Measurements from ENCODE around the gene TMEM126B. TPM values are rescaled to one million over a fixed set of nuclear protein-coding genes. Genes with fewer than 3 reads are reported as not detected.
"Not testable (repeated sequence)": the region's sequence is repeated elsewhere in the genome, so short reads cannot be mapped to it uniquely, and the experiment has no call there.

Gene TMEM126B
- total RNA-seq, 1 donor from 2014 or later: 71.7 TPM

DNA sequence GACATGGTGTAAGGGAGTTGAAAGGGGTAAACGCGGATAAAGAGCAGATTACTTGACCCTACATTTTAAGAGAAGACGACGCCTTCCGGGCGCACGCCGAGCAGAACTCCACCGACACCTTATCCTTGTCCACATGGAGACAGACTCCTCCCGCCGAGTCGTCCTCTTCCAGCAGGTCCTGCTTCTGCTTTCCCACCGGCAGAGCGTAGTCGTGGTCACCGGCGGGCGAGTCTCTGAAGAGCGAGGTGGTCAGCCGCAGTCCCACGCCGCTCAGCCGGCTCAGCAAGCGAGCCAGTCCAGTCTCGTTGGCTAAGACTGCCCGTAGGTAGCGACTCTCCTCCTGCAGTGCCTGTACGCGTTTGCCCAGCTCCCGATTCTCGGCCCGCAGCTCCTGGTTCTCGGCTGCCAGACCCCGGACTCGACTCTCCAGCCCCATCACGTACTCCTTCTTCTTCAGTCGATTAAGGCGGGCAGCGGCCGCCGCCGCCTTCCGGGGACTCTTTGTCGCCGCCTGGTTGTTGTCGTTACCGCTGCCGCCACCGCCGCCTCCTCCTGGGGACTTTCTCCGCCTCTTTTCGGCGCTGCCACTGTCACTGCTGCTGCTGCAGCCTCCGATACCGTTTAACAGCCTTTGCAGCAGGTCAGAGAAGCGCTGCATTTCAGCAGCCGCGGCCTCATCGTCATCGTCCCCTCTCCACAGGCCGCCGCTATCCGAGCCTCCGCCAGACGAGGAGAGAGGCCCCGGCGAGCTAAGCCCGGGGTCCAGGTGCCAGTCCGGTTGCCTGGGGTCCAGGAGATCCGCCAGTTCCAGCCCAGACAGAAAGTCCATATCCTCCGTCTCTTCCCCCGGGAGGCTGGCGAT lies 35.6 kb downstream of the TMEM126B start:
- no peaks in the 10 kb centered on the region for H3K27me3 ChIP-seq (ENCODE audit: control insufficient read depth, insufficient read depth, low read length)
- peak overlapping the region; percentile 95 for H3K4me3 ChIP-seq (ENCODE audit: low read depth, low read length)
- DNase-seq (ENCODE audit: low read depth): no peak
- H3K36me3 ChIP-seq (ENCODE audit: control insufficient read depth, insufficient read depth, low read length): no peaks in the 10 kb centered on the region
- TF ChIP-seq CTCF (IDR thresholded peaks at IDR 0.05; ENCODE audit: insufficient read depth, low read length, poor library complexity, severe bottlenecking): peak; percentile 50

GRCh38 chr11:85664615-85665481 lies 36.5 kb downstream of the TMEM126B start, which contains the start of gene CREBZF:
Gene CREBZF, minus strand, starts transcription at chr11:85665129. Its CDS starts 254 bp downstream, at chr11:85664875.
- H3K36me3 ChIP-seq (ENCODE audit: control insufficient read depth, insufficient read depth, low read length): no peaks in the 10 kb centered on the region
- peak within 1 kb of the TSS; percentile 95 for H3K4me3 ChIP-seq (ENCODE audit: low read depth, low read length)
- no peak for TF ChIP-seq CTCF (IDR thresholded peaks at IDR 0.05; ENCODE audit: insufficient read depth, low read length, poor library complexity, severe bottlenecking)

GRCh38 chr11:85665733-85666132 lies 37.3 kb downstream of the TMEM126B start:
- H3K36me3 ChIP-seq (ENCODE audit: control insufficient read depth, insufficient read depth, low read length): no peaks in the 10 kb centered on the region
- H3K27me3 ChIP-seq (ENCODE audit: control insufficient read depth, insufficient read depth, low read length): no peaks in the 10 kb centered on the region
- no peak for DNase-seq (ENCODE audit: low read depth)
- no peak overlapping the region for H3K4me3 ChIP-seq (ENCODE audit: low read depth, low read length)
- no peak for TF ChIP-seq CTCF (IDR thresholded peaks at IDR 0.05; ENCODE audit: insufficient read depth, low read length, poor library complexity, severe bottlenecking)

More at GRCh38 chr11:85664615-85665481, 36.5 kb downstream of the TMEM126B start, which contains the start of gene CREBZF:
- peak; percentile 57 for DNase-seq (ENCODE audit: low read depth)
- H3K27me3 ChIP-seq (ENCODE audit: control insufficient read depth, insufficient read depth, low read length): no peaks in the 10 kb centered on the region

- no peak for DNase-seq (ENCODE audit: low read depth)
- H3K27me3 ChIP-seq (ENCODE audit: control insufficient read depth, insufficient read depth, low read length): no peaks in the 10 kb centered on the region
- H3K4me3 ChIP-seq (ENCODE audit: low read depth, low read length): no peak overlapping the region
- TF ChIP-seq CTCF (IDR thresholded peaks at IDR 0.05; ENCODE audit: insufficient read depth, low read length, poor library complexity, severe bottlenecking): no peak
- no peaks in the 10 kb centered on the region for H3K36me3 ChIP-seq (ENCODE audit: control insufficient read depth, insufficient read depth, low read length)
Observed at GRCh38 chr11:85666687-85667086, 38.3 kb downstream of the TMEM126B start.

- Histone ChIP-seq H3K36me3 (ENCODE audit: control insufficient read depth, insufficient read depth, low read length) (no peaks in the 10 kb centered on the region), H3K27me3 (ENCODE audit: control insufficient read depth, insufficient read depth, low read length) (no peaks in the 10 kb centered on the region), H3K4me3 (ENCODE audit: low read depth, low read length) (no peak overlapping the region)
- DNase-seq (ENCODE audit: low read depth): no peak
- no peak for TF ChIP-seq CTCF (IDR thresholded peaks at IDR 0.05; ENCODE audit: insufficient read depth, low read length, poor library complexity, severe bottlenecking)
Observed at GRCh38 chr11:85668157-85668556, 39.8 kb downstream of the TMEM126B start.

- not testable (repeated sequence) for H3K36me3 ChIP-seq (ENCODE audit: control insufficient read depth, insufficient read depth, low read length); DNase-seq (ENCODE audit: low read depth); H3K4me3 ChIP-seq (ENCODE audit: low read depth, low read length); H3K27me3 ChIP-seq (ENCODE audit: control insufficient read depth, insufficient read depth, low read length)
Observed at GRCh38 chr11:85670949-85671663, 42.7 kb downstream of the TMEM126B start.

Data from kidney epithelial cell (primary cell).